Suprapubic skin (tissue), 4 donors: ENCODE data around the gene SCAMP2. TPM values are rescaled to one million over a fixed set of nuclear protein-coding genes. Genes with fewer than 3 reads are reported as not detected.

ENCODE experiments used
- DNase-seq, 2 donors: peaks; one replicate each; pipeline ENCODE4 v3.0.0-alpha.2; 2019; ENCODE audit warnings: low spot score in 2 of 2
- H3K27ac ChIP-seq: fragments of 200-600 bp; sonication (generic); one replicate; pipeline ENCODE4 v1.5.1; 2019
- H3K27me3 ChIP-seq: fragments of 200-600 bp; sonication (generic); one replicate; pipeline ENCODE4 v1.5.1; 2019
- H3K36me3 ChIP-seq: fragments of 200-600 bp; sonication (generic); one replicate; pipeline ENCODE4 v1.5.1; 2019
- H3K4me1 ChIP-seq: fragments of 200-600 bp; sonication (generic); one replicate; pipeline ENCODE4 v1.5.1; 2019
- H3K4me3 ChIP-seq: fragments of 200-600 bp; sonication (generic); one replicate; pipeline ENCODE4 v1.5.1; 2019; ENCODE audit warnings: mild to moderate bottlenecking
- H3K9me3 ChIP-seq: fragments of 200-600 bp; sonication (generic); one replicate; pipeline ENCODE4 v1.5.1; 2019
- EP300 ChIP-seq: sonication (generic); formaldehyde crosslinking; IDR thresholded peaks from one replicate; pipeline ENCODE4 v1.6.1; 2017; ENCODE audit warnings: antibody characterized with exemption
- POLR2A ChIP-seq, 2 donors: fragments of 450-650 bp; IDR thresholded peaks; one replicate each; pipeline ENCODE4 v1.6.1; 2017; ENCODE audit warnings: antibody characterized with exemption in 2 of 2, mild to moderate bottlenecking in 2 of 2, moderate library complexity in 2 of 2
- POLR2AphosphoS5 ChIP-seq, 3 donors: sonication (generic); formaldehyde crosslinking; IDR thresholded peaks; one replicate each; pipeline ENCODE4 v1.6.1; 2017; ENCODE audit warnings: antibody characterized with exemption in 3 of 3
- WGBS: methylation state at CpG from one replicate; pipeline ENCODE4 v1.1.5; 2018; 5-methylcytosine and 5-hydroxymethylcytosine counted together
- total RNA-seq, 4 donors: library from RNA; depleted of rRNA; stranded (reverse); fragments of >200 nt; gene quantifications; one replicate each; pipeline ENCODE4 v1.1.0, GENCODE V29; 2016
- TF ChIP-seq, protein P1 (sequence below), 2 donors: fragments of 200-600 bp in 1 of 2; fragments of 450-650 bp in 1 of 2; sonication (generic) in 1 of 2; IDR thresholded peaks; one replicate each; pipeline ENCODE4 v1.5.1; 2016 to 2019; ENCODE audit warnings: antibody characterized with exemption in 2 of 2, mild to moderate bottlenecking in 1 of 2, moderate library complexity in 1 of 2

SCAMP2 gene
- total RNA-seq, 4 donors from 2014 or later = 82.7 to 120 (median 102) TPM

DNA sequence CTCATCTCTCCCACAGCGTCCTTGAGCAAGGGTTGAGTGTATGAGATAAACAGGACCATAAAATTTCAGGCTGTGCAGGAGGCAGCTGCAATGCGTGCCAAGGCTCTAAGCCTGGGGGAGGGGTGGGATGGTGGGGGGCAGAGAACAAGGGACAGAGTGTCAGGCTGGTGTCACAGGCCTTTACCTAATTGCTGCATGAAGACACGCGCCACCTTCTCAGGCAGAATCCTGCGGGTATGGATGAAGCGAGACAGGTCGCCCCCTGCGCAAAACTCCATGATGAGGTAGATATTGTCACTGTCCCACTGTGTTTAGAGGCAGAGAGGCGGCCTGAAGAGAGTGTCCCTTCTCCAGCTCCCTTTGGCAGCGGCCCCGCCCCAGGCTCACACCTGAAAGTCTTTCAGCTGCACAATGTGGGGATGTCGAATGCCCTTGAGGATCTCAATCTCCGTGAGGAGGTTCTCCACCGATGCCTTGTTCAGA is 31.2 kb downstream of the SCAMP2 start:
- Histone ChIP-seq H3K4me3 (peak overlapping the region; percentile 96), H3K27me3 (no peaks in the 10 kb centered on the region), H3K27ac (no peak overlapping the region), H3K4me1 (peaks cover 38% of the 10 kb centered on the region), H3K36me3 (peaks cover 52% of the 10 kb centered on the region), H3K9me3 (no peaks in the 10 kb centered on the region)
- 78% methylated on average over 9 of the region's 14 CpGs for WGBS
- TF ChIP-seq EP300 = no peak
- DNase-seq = no peak

DNA sequence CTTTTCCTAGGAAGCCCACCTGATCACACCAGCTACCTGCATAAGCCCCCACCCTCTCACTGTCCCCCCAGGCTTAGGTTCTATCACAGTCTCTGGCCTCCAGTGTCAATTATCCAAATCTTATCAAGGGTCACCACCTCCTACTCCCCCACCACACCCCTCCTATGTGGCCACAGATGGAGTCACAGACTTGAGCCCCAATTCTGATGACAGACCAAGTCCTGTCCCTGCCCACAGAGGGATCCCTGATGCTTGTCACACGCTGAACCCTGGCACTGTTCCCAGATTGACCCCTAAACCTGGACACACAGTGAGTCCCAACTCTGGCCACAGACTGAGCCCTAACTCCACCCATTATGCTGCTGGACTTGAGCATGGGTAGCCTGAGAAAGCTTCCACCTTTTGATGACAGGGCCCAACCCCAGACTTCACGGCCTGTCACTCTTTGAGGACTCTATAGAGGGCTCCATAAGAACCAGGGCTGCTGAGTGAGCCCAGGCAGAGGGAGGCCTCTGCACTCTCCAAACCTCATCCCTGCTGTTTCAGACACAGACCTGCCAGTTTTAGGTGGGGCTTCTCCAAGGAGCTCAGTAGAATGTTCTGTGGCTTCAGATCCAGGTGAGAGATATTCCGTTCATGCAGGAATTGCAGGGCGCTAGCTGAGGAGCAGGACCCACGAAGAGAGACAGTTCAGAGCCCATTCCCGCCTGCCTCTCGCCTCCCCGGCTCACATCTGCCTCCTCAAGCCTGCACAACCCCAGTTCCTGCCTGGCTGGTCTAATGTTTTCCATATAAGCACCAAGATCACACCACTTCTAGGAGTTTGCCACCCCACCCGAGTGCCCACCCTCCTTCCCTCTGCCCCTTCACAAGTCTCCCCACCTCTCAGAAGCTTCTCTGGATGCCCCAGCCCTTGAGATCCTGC is 32.1 kb downstream of the SCAMP2 start:
- no peak for DNase-seq
- Histone ChIP-seq H3K27me3 (no peaks in the 10 kb centered on the region), H3K36me3 (peaks cover 54% of the 10 kb centered on the region), H3K27ac (no peak overlapping the region), H3K9me3 (no peaks in the 10 kb centered on the region), H3K4me1 (peaks cover 38% of the 10 kb centered on the region), H3K4me3 (no peak overlapping the region)
- WGBS = 83% methylated on average over 7 of the region's 9 CpGs
- TF ChIP-seq, protein P1, sequence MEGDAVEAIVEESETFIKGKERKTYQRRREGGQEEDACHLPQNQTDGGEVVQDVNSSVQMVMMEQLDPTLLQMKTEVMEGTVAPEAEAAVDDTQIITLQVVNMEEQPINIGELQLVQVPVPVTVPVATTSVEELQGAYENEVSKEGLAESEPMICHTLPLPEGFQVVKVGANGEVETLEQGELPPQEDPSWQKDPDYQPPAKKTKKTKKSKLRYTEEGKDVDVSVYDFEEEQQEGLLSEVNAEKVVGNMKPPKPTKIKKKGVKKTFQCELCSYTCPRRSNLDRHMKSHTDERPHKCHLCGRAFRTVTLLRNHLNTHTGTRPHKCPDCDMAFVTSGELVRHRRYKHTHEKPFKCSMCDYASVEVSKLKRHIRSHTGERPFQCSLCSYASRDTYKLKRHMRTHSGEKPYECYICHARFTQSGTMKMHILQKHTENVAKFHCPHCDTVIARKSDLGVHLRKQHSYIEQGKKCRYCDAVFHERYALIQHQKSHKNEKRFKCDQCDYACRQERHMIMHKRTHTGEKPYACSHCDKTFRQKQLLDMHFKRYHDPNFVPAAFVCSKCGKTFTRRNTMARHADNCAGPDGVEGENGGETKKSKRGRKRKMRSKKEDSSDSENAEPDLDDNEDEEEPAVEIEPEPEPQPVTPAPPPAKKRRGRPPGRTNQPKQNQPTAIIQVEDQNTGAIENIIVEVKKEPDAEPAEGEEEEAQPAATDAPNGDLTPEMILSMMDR (IDR thresholded peaks at IDR 0.05) = no peak
- no peak for TF ChIP-seq POLR2AphosphoS5 (IDR thresholded peaks at IDR 0.05)

DNA sequence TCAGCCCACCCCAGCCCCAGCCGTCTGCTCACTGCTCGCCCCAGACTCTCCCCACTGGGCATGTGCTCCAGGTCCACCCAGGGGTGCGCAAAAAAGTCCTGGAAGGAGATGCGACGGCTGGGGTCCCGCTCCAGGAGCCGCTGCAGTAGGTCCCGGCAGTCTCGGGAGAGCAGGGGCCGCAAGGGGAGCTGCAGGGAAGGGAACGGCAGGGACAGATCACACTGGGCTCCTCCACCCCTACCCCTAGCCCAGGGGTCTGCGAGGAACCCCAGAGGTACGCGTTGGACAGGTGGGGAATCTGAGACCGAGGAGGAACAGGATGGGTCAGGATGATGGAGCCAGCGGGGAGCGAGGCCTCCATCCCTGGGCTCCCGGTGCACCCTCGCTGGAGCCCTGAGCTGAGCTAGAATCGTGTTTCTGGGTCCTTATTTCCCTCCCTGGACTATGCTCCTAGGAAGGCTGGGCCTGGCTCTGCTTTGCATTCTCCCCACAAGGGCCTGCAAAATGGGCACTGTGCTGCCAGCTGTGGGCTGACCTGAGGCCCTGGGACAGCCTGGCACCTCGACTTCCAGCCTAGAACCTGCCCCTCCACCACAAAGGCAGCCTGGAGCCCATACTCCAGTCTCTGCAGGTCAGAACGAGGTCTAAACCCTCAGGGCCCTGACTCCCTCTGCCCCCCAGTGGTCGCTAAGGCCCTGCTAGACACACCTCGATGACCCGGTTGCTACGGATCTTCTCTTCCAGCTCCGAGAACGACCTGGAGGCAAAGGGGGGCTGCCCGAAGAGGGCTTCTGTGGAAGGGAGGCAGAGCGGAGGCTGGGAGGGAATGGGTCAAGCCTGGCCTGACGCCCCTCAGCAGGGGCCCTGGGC is 33.4 kb downstream of the SCAMP2 start:
- Histone ChIP-seq H3K36me3 (peaks cover 45% of the 10 kb centered on the region), H3K9me3 (no peaks in the 10 kb centered on the region), H3K27me3 (no peaks in the 10 kb centered on the region), H3K4me1 (peaks cover 35% of the 10 kb centered on the region), H3K27ac (no peak overlapping the region), H3K4me3 (no peak overlapping the region)
- DNase-seq = no peak
- 92% methylated on average over 23 of the region's 31 CpGs for WGBS
- TF ChIP-seq, protein P1 (IDR thresholded peaks at IDR 0.05) = no peak
- no peak for TF ChIP-seq POLR2AphosphoS5 (IDR thresholded peaks at IDR 0.05)
- TF ChIP-seq EP300 = no peak
- no peak for TF ChIP-seq POLR2A (IDR thresholded peaks at IDR 0.05)

DNA sequence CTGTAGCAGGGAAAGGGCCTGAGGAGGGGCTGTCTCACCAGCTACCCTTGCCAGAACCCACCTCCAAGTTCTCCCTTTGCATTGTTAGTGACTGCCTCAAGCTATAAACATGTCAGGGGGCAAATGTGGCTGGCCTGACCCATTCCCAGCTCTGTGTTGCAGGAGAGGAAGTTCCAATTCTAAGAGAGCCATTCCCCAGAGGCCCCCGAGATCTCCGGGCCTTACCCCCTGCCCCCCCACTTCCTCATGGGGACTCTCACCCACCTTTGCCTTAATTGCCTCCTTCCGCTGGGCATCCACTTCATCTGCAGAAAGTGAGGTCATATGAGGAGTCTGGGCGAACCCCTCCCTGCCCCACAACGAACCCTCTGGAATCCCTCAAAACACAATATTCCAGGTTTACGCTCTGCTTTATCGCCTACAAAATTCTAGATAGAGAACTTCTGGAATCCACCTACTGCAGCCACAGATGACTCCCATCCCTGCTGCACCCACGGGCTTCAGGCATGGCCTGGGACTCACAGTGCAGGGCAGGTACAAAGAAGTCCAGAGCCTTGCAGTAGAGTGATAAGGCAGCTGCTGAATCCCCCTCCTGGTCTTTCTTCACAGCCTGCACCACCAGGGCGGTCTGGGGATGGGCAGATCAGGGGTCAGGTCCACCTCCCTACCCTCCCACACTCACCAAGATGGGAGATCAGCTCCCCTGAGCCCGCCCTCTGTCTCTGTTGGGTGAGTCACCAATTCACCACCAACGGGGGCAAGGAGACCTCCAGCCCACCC is 34.2 kb downstream of the SCAMP2 start:
- Histone ChIP-seq H3K36me3 (peaks cover 40% of the 10 kb centered on the region), H3K27me3 (no peaks in the 10 kb centered on the region), H3K4me3 (no peak overlapping the region), H3K27ac (no peak overlapping the region), H3K4me1 (peaks cover 27% of the 10 kb centered on the region), H3K9me3 (no peaks in the 10 kb centered on the region)
- 88% methylated on average over 10 of the region's 11 CpGs for WGBS
- DNase-seq = no peak
- no peak for TF ChIP-seq POLR2AphosphoS5 (IDR thresholded peaks at IDR 0.05)
- TF ChIP-seq EP300 = no peak
- TF ChIP-seq, protein P1 (IDR thresholded peaks at IDR 0.05) = no peak
- no peak for TF ChIP-seq POLR2A (IDR thresholded peaks at IDR 0.05)

DNA sequence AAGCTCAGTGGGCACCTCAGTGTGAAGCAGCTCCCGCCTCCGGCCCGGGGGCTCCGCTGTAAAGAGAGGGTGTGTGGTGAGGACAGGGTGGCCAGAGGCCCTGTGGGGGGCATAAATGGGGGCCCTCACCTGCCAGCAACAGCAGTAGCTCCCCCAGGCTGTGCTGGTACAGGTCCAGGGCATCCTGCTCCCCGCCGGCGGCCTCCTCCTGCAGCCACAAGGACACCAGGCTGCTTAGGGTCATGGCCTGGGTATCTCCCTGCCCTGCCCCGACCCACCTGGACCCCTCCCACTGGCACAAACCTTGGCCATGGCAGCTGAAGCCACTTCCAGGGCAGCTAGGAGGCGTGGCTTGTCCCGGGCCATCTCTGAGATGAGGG is 35.0 kb downstream of the SCAMP2 start:
- H3K27ac ChIP-seq = no peak overlapping the region
- H3K27me3 ChIP-seq = no peaks in the 10 kb centered on the region
- 90% methylated on average over 7 of the region's 10 CpGs for WGBS
- H3K4me1 ChIP-seq = peaks cover 20% of the 10 kb centered on the region
- TF ChIP-seq, protein P1 (IDR thresholded peaks at IDR 0.05) = no peak
- no peak for TF ChIP-seq EP300
- no peak for TF ChIP-seq POLR2AphosphoS5 (IDR thresholded peaks at IDR 0.05)
- no peak for TF ChIP-seq POLR2A (IDR thresholded peaks at IDR 0.05)
- H3K9me3 ChIP-seq = no peaks in the 10 kb centered on the region
- no peak for DNase-seq
- H3K36me3 ChIP-seq = peaks cover 40% of the 10 kb centered on the region
- H3K4me3 ChIP-seq = no peak overlapping the region
